ENCODE measurements around the gene DNMBP. TPM values are rescaled to one million over a fixed set of nuclear protein-coding genes. Genes with fewer than 3 reads are reported as not detected.

DNMBP gene
- total and polyA plus RNA-seq, 4 experiments from 2014 or later: 1.4 to 4.0 (median 3.8) TPM; not detected in 1

GRCh38 chr10:99883523-99883922, 126.2 kb downstream of the DNMBP start:
- POLR2A ChIA-PET (ENCODE audit: partially characterized antibody): no interaction called here
- H3K36me3 ChIP-seq (ENCODE audit: insufficient read depth, low read length): no peaks in the 10 kb centered on the region
- Mint-ChIP-seq H3K27ac (no peak overlapping the region), H3K4me1 (peaks cover 3 to 15% (median 10%) of the 10 kb centered on the region in 4 donors), H3K4me3 (no peak overlapping the region), H3K27me3 (peaks cover 0 to under 1% of the 10 kb centered on the region in 2 donors), H3K9me3 (peaks cover 0 to 2% (median 0%) of the 10 kb centered on the region in 8 donors), H3K36me3 (peaks cover 24 to 56% of the 10 kb centered on the region in 2 donors)
- CTCF ChIA-PET (ENCODE audit: partially characterized antibody): interaction anchor here (1.6 to 1.7 kb wide), 2 partner anchors 38 to 162 kb away, joined by 5 to 6 read pairs; no protein-coding TSS in a partner anchor
- no peak overlapping the region for H3K27ac ChIP-seq (ENCODE audit: low read depth, low read length)
- H3K27me3 ChIP-seq (ENCODE audit: insufficient read depth, low read length): no peaks in the 10 kb centered on the region
- intact Hi-C loops (cut with micrococcal nuclease): no loop called here
- peaks cover 4% of the 10 kb centered on the region for H3K4me1 ChIP-seq (ENCODE audit: insufficient read depth, low read length)
- no peak overlapping the region for H3K4me3 ChIP-seq (ENCODE audit: low read length in 2 of 2)
- H3K9me3 ChIP-seq (ENCODE audit: control insufficient read depth in 1 of 2, low read length in 2 of 2): no peaks in the 10 kb centered on the region
- DNase-seq: no peak

DNA sequence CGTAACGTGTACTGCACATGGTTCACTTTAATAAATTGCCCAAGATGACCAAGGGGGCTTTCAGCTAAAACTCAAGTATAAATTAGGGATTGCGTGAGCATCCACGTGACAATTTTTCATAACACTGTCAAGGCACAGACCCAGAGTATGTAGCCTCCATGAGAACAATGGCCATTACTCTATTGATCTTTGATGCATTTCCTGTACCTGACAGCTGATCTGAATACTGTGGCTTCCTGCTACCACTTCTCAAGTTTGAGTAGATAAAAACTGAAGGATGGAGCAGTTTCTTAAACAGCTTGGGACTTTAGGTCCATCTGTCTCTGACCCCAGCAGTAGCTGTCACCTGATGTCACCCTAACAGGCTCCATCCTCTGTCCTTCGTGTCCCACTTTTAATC, 128.4 kb downstream of the DNMBP start:
- no peaks in the 10 kb centered on the region for H3K36me3 ChIP-seq (ENCODE audit: insufficient read depth, low read length)
- intact Hi-C loops (cut with micrococcal nuclease): no loop called here
- Mint-ChIP-seq H3K36me3 (peaks cover 30 to 62% of the 10 kb centered on the region in 2 donors), H3K27me3 (peaks cover 0 to 3% of the 10 kb centered on the region in 2 donors), H3K9me3 (peaks cover 0 to 2% (median 0%) of the 10 kb centered on the region in 8 donors), H3K4me3 (no peak overlapping the region), H3K4me1 (peaks cover 5 to 21% (median 13%) of the 10 kb centered on the region in 4 donors), H3K27ac (no peak overlapping the region)
- no peak overlapping the region for H3K27ac ChIP-seq (ENCODE audit: low read depth, low read length)
- ChIA-PET POLR2A (ENCODE audit: partially characterized antibody) (no interaction called here), CTCF (ENCODE audit: partially characterized antibody) (interaction anchor here (0.6 to 1.0 kb wide), 3 partner anchors 11 to 164 kb away, joined by 3 read pairs; no protein-coding TSS in a partner anchor)
- H3K27me3 ChIP-seq (ENCODE audit: insufficient read depth, low read length): no peaks in the 10 kb centered on the region
- H3K4me3 ChIP-seq (ENCODE audit: low read length in 2 of 2): no peak overlapping the region
- no peaks in the 10 kb centered on the region for H3K9me3 ChIP-seq (ENCODE audit: control insufficient read depth in 1 of 2, low read length in 2 of 2)
- no peak for DNase-seq
- peaks cover 4% of the 10 kb centered on the region for H3K4me1 ChIP-seq (ENCODE audit: insufficient read depth, low read length)

DNA sequence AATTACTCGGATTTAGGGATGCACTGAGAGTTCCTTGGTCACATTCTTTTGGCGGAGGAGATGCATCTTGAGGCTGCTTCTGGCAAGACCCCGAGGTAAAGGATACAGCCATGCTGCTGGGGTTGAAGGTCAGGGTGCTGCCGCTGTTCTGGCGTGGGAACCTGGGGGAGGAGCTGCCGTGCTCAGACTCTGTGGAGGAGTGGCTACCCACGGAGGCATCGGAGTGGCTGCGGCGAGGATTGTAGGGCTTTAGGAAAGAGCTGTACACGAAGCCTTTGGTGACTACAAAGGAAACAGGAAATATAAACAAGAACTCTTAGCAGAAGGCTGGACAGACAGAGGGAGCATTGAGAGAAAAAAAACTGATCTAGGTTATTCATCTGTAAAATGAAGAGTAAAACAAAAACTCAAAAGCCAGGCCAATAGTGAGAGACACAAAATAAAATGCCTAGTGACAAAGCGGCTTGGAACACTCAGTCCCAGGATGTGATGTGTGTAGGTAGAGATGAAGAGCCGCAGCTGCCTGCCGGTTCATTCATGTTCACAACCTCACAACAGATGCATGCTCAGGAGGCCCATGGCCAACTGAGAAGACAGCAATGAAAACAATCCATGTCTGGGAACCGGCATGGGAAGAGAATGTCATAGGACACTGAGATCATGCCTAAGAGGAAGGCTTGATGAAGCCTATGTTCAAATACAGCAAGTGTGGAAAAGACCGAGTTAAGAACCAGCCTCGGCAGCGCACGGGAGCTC, 129.5 kb downstream of the DNMBP start:
- Histone ChIP-seq H3K4me1 (ENCODE audit: insufficient read depth, low read length) (peaks cover 4% of the 10 kb centered on the region), H3K27ac (ENCODE audit: low read depth, low read length) (no peak overlapping the region), H3K9me3 (ENCODE audit: control insufficient read depth in 1 of 2, low read length in 2 of 2) (no peaks in the 10 kb centered on the region), H3K4me3 (ENCODE audit: low read length in 2 of 2) (no peak overlapping the region), H3K27me3 (ENCODE audit: insufficient read depth, low read length) (peaks cover 5% of the 10 kb centered on the region), H3K36me3 (ENCODE audit: insufficient read depth, low read length) (no peaks in the 10 kb centered on the region)
- H3K27me3 Mint-ChIP-seq: peaks cover 6 to 11% of the 10 kb centered on the region in 2 donors
- H3K9me3 Mint-ChIP-seq: peaks cover 0 to 2% (median 0%) of the 10 kb centered on the region in 8 donors
- no peak for DNase-seq
- H3K4me3 Mint-ChIP-seq: no peak overlapping the region
- POLR2A ChIA-PET (ENCODE audit: partially characterized antibody): no interaction called here
- intact Hi-C loops (cut with micrococcal nuclease): no loop called here
- H3K27ac Mint-ChIP-seq: peak overlapping the region in 1 of 7 donors; percentile 58
- CTCF ChIA-PET (ENCODE audit: partially characterized antibody): no interaction called here
- H3K4me1 Mint-ChIP-seq: peaks cover 5 to 21% (median 13%) of the 10 kb centered on the region in 4 donors
- peaks cover 24 to 60% of the 10 kb centered on the region in 2 donors for H3K36me3 Mint-ChIP-seq

DNA sequence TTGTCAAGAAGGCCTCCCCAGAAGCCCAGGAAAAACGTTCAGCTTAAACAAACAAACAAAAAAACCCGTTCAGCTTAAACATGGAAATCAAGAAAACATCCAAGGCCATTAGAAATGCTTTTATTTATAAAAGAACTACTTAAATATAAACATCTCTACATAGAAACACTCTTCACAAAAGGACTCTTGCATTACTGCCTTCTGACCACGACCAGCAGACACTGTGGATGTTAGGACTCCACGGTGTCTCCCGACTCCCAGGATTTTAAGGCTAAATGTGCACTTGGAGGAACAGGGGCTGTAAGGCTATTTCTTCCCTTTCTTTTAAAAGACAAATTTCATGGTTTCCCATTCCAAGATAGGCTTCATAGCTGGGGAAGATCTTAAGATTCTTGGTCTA, 134.3 kb downstream of the DNMBP start:
- H3K4me1 ChIP-seq (ENCODE audit: insufficient read depth, low read length): peaks cover 8% of the 10 kb centered on the region
- Mint-ChIP-seq H3K4me3 (no peak overlapping the region), H3K9me3 (peaks cover 0 to 2% (median 0%) of the 10 kb centered on the region in 8 donors), H3K27me3 (peaks cover 37 to 43% of the 10 kb centered on the region in 2 donors), H3K27ac (no peak overlapping the region), H3K36me3 (peaks cover 17 to 36% of the 10 kb centered on the region in 2 donors), H3K4me1 (peaks cover 6 to 35% (median 16%) of the 10 kb centered on the region in 4 donors)
- intact Hi-C loops (cut with micrococcal nuclease): no loop called here
- H3K9me3 ChIP-seq (ENCODE audit: control insufficient read depth in 1 of 2, low read length in 2 of 2): no peaks in the 10 kb centered on the region
- ChIA-PET CTCF (ENCODE audit: partially characterized antibody) (interaction anchor here (1.3 kb wide), 1 partner anchor 159 kb away, joined by 3 read pairs; no protein-coding TSS in a partner anchor), POLR2A (ENCODE audit: partially characterized antibody) (no interaction called here)
- H3K27ac ChIP-seq (ENCODE audit: low read depth, low read length): no peak overlapping the region
- no peak for DNase-seq
- no peak overlapping the region for H3K4me3 ChIP-seq (ENCODE audit: low read length in 2 of 2)
- H3K27me3 ChIP-seq (ENCODE audit: insufficient read depth, low read length): peaks cover 16% of the 10 kb centered on the region
- H3K36me3 ChIP-seq (ENCODE audit: insufficient read depth, low read length): no peaks in the 10 kb centered on the region

GRCh38 chr10:99874341-99875085, 135.2 kb downstream of the DNMBP start:
- Mint-ChIP-seq H3K36me3 (peaks cover 10 to 27% of the 10 kb centered on the region in 2 donors), H3K4me1 (peaks cover 10 to 39% (median 23%) of the 10 kb centered on the region in 4 donors), H3K27ac (peak overlapping the region in 1 of 7 donors; percentile 3), H3K27me3 (peaks cover 47 to 49% of the 10 kb centered on the region in 2 donors), H3K9me3 (peaks cover 0 to 5% (median 0%) of the 10 kb centered on the region in 8 donors), H3K4me3 (no peak overlapping the region)
- no peaks in the 10 kb centered on the region for H3K9me3 ChIP-seq (ENCODE audit: control insufficient read depth in 1 of 2, low read length in 2 of 2)
- no peak for DNase-seq
- H3K27me3 ChIP-seq (ENCODE audit: insufficient read depth, low read length): peaks cover 19% of the 10 kb centered on the region
- intact Hi-C loops (cut with micrococcal nuclease): no loop called here
- H3K36me3 ChIP-seq (ENCODE audit: insufficient read depth, low read length): no peaks in the 10 kb centered on the region
- no peak overlapping the region for H3K4me3 ChIP-seq (ENCODE audit: low read length in 2 of 2)
- POLR2A ChIA-PET (ENCODE audit: partially characterized antibody): no interaction called here
- H3K4me1 ChIP-seq (ENCODE audit: insufficient read depth, low read length): peaks cover 18% of the 10 kb centered on the region
- H3K27ac ChIP-seq (ENCODE audit: low read depth, low read length): no peak overlapping the region
- CTCF ChIA-PET (ENCODE audit: partially characterized antibody): interaction anchor here (1.3 kb wide), 1 partner anchor 160 kb away, joined by 3 read pairs; no protein-coding TSS in a partner anchor

- Mint-ChIP-seq H3K4me3 (no peak overlapping the region), H3K27ac (no peak overlapping the region), H3K9me3 (peaks cover 0 to 5% (median 0%) of the 10 kb centered on the region in 8 donors), H3K4me1 (peaks cover 10 to 42% (median 25%) of the 10 kb centered on the region in 4 donors), H3K36me3 (peaks cover 7 to 24% of the 10 kb centered on the region in 2 donors), H3K27me3 (peaks cover 49 to 50% of the 10 kb centered on the region in 2 donors)
- H3K36me3 ChIP-seq (ENCODE audit: insufficient read depth, low read length): no peaks in the 10 kb centered on the region
- POLR2A ChIA-PET (ENCODE audit: partially characterized antibody): no interaction called here
- H3K27me3 ChIP-seq (ENCODE audit: insufficient read depth, low read length): peaks cover 25% of the 10 kb centered on the region
- CTCF ChIA-PET (ENCODE audit: partially characterized antibody): no interaction called here
- peaks cover 21% of the 10 kb centered on the region for H3K4me1 ChIP-seq (ENCODE audit: insufficient read depth, low read length)
- no peak overlapping the region for H3K4me3 ChIP-seq (ENCODE audit: low read length in 2 of 2)
- no peak overlapping the region for H3K27ac ChIP-seq (ENCODE audit: low read depth, low read length)
- intact Hi-C loops (cut with micrococcal nuclease): no loop called here
- H3K9me3 ChIP-seq (ENCODE audit: control insufficient read depth in 1 of 2, low read length in 2 of 2): no peaks in the 10 kb centered on the region
- DNase-seq: no peak
Measured at GRCh38 chr10:99873846-99874245, 135.9 kb downstream of the DNMBP start.

Data from CD4-positive, alpha-beta memory T cell (primary cell).